ENCODE data around the gene DIO2. TPM values are rescaled to one million over a fixed set of nuclear protein-coding genes. Genes with fewer than 3 reads are reported as not detected.

The DIO2 gene
- total and polyA plus RNA-seq, 2 experiments from 2014 or later, result 0.71 to 2.5 TPM

GRCh38 chr14:80172375-80173051 is 38.8 kb downstream of the DIO2 start:
- Histone ChIP-seq H3K4me2 (no peak overlapping the region), H4K20me1 (ENCODE audit: insufficient read depth, poor library complexity, severe bottlenecking) (no peaks in the 10 kb centered on the region), H2AFZ (no peak overlapping the region), H3K9me3 (ENCODE audit: low read depth) (no peaks in the 10 kb centered on the region), H3K9me2 (replicated peaks; ENCODE audit: insufficient read depth) (no peaks in the 10 kb centered on the region), H3K4me3 (no peak overlapping the region), H3K27me3 (no peaks in the 10 kb centered on the region), H3K4me1 (ENCODE audit: insufficient read depth) (no peaks in the 10 kb centered on the region), H3K36me3 (replicated peaks; ENCODE audit: insufficient read depth, low read depth) (no peaks in the 10 kb centered on the region), H3K27ac (no peak overlapping the region), H3K79me2 (no peaks in the 10 kb centered on the region)
- DNase-seq (ENCODE audit: low spot score), result no peak
- no peak for TF ChIP-seq EZH2phosphoT487 (IDR thresholded peaks at IDR 0.05; ENCODE audit: low read depth, severe bottlenecking, unreplicated experiment)
- TF ChIP-seq, protein P1, sequence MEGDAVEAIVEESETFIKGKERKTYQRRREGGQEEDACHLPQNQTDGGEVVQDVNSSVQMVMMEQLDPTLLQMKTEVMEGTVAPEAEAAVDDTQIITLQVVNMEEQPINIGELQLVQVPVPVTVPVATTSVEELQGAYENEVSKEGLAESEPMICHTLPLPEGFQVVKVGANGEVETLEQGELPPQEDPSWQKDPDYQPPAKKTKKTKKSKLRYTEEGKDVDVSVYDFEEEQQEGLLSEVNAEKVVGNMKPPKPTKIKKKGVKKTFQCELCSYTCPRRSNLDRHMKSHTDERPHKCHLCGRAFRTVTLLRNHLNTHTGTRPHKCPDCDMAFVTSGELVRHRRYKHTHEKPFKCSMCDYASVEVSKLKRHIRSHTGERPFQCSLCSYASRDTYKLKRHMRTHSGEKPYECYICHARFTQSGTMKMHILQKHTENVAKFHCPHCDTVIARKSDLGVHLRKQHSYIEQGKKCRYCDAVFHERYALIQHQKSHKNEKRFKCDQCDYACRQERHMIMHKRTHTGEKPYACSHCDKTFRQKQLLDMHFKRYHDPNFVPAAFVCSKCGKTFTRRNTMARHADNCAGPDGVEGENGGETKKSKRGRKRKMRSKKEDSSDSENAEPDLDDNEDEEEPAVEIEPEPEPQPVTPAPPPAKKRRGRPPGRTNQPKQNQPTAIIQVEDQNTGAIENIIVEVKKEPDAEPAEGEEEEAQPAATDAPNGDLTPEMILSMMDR (IDR thresholded peaks at IDR 0.05; ENCODE audit: poor library complexity), result no peak
- no peak for TF ChIP-seq EZH2 (IDR thresholded peaks at IDR 0.05; ENCODE audit: borderline replicate concordance)
- WGBS (ENCODE audit: low lambda C conversion rate, missing lambda C conversion rate), result 86% methylated on average over 3 of the region's 3 CpGs

GRCh38 chr14:80167793-80168448 is 43.4 kb downstream of the DIO2 start:
- no peaks in the 10 kb centered on the region for H3K79me2 ChIP-seq
- no peaks in the 10 kb centered on the region for H3K9me3 ChIP-seq (ENCODE audit: low read depth)
- H3K9me2 ChIP-seq (replicated peaks; ENCODE audit: insufficient read depth), result no peaks in the 10 kb centered on the region
- TF ChIP-seq EZH2phosphoT487 (IDR thresholded peaks at IDR 0.05; ENCODE audit: low read depth, severe bottlenecking, unreplicated experiment), result no peak
- no peak for TF ChIP-seq EZH2 (IDR thresholded peaks at IDR 0.05; ENCODE audit: borderline replicate concordance)
- TF ChIP-seq, protein P1 (IDR thresholded peaks at IDR 0.05; ENCODE audit: poor library complexity), result no peak
- H3K27ac ChIP-seq, result no peak overlapping the region
- H3K36me3 ChIP-seq (replicated peaks; ENCODE audit: insufficient read depth, low read depth), result no peaks in the 10 kb centered on the region
- H3K4me3 ChIP-seq, result no peak overlapping the region
- H3K27me3 ChIP-seq, result no peaks in the 10 kb centered on the region
- no peaks in the 10 kb centered on the region for H3K4me1 ChIP-seq (ENCODE audit: insufficient read depth)
- DNase-seq (ENCODE audit: low spot score), result no peak
- no peak overlapping the region for H2AFZ ChIP-seq
- H4K20me1 ChIP-seq (ENCODE audit: insufficient read depth, poor library complexity, severe bottlenecking), result no peaks in the 10 kb centered on the region
- H3K4me2 ChIP-seq, result no peak overlapping the region
- 94% methylated on average over 6 of the region's 6 CpGs for WGBS (ENCODE audit: low lambda C conversion rate, missing lambda C conversion rate)

DNA sequence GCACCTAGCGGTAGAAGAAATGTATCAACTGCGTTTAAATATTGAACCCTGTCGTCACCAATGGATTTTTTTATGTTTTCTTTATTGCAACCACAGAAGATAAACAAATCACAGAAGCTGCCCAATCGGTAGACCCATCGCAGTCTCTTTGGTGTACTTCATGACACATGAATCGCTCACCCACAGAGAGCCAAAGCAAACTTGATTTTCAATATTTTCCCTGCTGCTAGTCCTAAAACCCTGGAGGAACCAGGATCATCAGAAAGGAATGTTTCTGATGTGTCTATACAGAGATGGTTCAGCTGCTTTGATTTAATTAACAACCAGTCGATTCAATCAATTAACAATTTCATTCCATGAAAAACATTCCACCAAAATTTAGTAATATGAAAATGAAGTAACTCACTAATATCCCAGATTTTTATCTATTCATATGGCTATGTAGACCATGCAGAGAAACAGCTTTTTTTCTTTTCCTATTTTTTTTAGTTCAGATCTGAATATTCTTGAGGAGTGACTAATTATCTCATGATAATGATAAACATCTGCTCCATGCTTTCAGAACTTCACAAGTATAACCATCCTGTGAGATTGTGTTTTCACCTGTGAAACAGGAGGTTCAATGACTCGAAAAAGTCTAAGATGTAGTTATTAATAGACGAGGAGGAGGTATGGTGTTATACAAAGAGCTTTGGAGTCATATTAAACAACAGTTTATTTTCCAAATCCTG is 46.1 kb downstream of the DIO2 start:
- no peaks in the 10 kb centered on the region for H3K79me2 ChIP-seq
- no peak for DNase-seq (ENCODE audit: low spot score)
- no peaks in the 10 kb centered on the region for H3K4me1 ChIP-seq (ENCODE audit: insufficient read depth)
- H4K20me1 ChIP-seq (ENCODE audit: insufficient read depth, poor library complexity, severe bottlenecking), result no peaks in the 10 kb centered on the region
- no peaks in the 10 kb centered on the region for H3K27me3 ChIP-seq
- H3K9me2 ChIP-seq (replicated peaks; ENCODE audit: insufficient read depth), result no peaks in the 10 kb centered on the region
- H3K27ac ChIP-seq, result no peak overlapping the region
- no peak overlapping the region for H2AFZ ChIP-seq
- H3K4me2 ChIP-seq, result no peak overlapping the region
- TF ChIP-seq, protein P1 (IDR thresholded peaks at IDR 0.05; ENCODE audit: poor library complexity), result no peak
- TF ChIP-seq EZH2 (IDR thresholded peaks at IDR 0.05; ENCODE audit: borderline replicate concordance), result no peak
- no peak for TF ChIP-seq EZH2phosphoT487 (IDR thresholded peaks at IDR 0.05; ENCODE audit: low read depth, severe bottlenecking, unreplicated experiment)
- no peak overlapping the region for H3K4me3 ChIP-seq
- H3K9me3 ChIP-seq (ENCODE audit: low read depth), result no peaks in the 10 kb centered on the region
- 94% methylated on average over 9 of the region's 9 CpGs for WGBS (ENCODE audit: low lambda C conversion rate, missing lambda C conversion rate)
- no peaks in the 10 kb centered on the region for H3K36me3 ChIP-seq (replicated peaks; ENCODE audit: insufficient read depth, low read depth)
